Left lobe of liver (tissue), 2 donors: ENCODE measurements around the gene CAMLG. TPM values are rescaled to one million over a fixed set of nuclear protein-coding genes. Genes with fewer than 3 reads are reported as not detected.

Experiments used
- ATAC-seq: fragments of 200-7000 bp; cut with Tn5 transposase; one replicate; pipeline ENCODE4 v1.9.1; 2020; ENCODE audit warnings: mild to moderate bottlenecking, moderate library complexity
- DNase-seq: peaks from one replicate; pipeline ENCODE4 v3.0.0-alpha.2; 2020; ENCODE audit warnings: low spot score
- total RNA-seq: library from RNA; stranded (reverse); gene quantifications from one replicate; pipeline ENCODE4 v1.2.1, GENCODE V29; 2021
- donor health status: DM: no; HTN: no; CAD: no; lungs with moderate emphysema.
- donor health status: DM: no; HTN: yes; CAD: no.

The CAMLG gene
- total RNA-seq, 1 donor from 2014 or later: 10.5 TPM

- ATAC-seq (no peak), DNase-seq (no peak)
These were observed 34.2 kb downstream of the CAMLG start for GRCh38 chr5:134772461-134773125.

- ATAC-seq (no peak), DNase-seq (no peak)
These were observed 39.0 kb downstream of the CAMLG start for GRCh38 chr5:134777366-134777765.

- ATAC-seq: peak; percentile 47
- DNase-seq: no peak
These were observed 46.0 kb downstream of the CAMLG start for GRCh38 chr5:134784241-134784920.

- DNase-seq (no peak), ATAC-seq (no peak)
These were observed 46.7 kb downstream of the CAMLG start for GRCh38 chr5:134784946-134785620.

GRCh38 chr5:134787692-134788091 is 49.3 kb downstream of the CAMLG start:
- no peak for ATAC-seq
- DNase-seq: no peak

- DNase-seq: no peak
- ATAC-seq: no peak
These were observed 53.2 kb downstream of the CAMLG start for GRCh38 chr5:134791580-134791979.

GRCh38 chr5:134792286-134792685 is 53.9 kb downstream of the CAMLG start:
- ATAC-seq (no peak), DNase-seq (no peak)

- no peak for ATAC-seq
- no peak for DNase-seq
These were observed 54.8 kb downstream of the CAMLG start for GRCh38 chr5:134793111-134793510.

- ATAC-seq (peak; percentile 60), DNase-seq (no peak)
These were observed 55.7 kb downstream of the CAMLG start for GRCh38 chr5:134794082-134794481.

- ATAC-seq (no peak), DNase-seq (no peak)
These were observed 56.5 kb downstream of the CAMLG start for GRCh38 chr5:134794819-134795218.

- DNase-seq (no peak), ATAC-seq (no peak)
These were observed 60.1 kb downstream of the CAMLG start for GRCh38 chr5:134798468-134798867.

Other genes starting within 250 kb of the CAMLG start
- gene JADE2, start 212.9 kb upstream of the CAMLG start, total RNA-seq: 14.2 TPM
- 168 TPM for gene SAR1B, start 105.7 kb upstream of the CAMLG start, total RNA-seq
- 31.4 TPM for gene SEC24A, start 89.8 kb upstream of the CAMLG start, total RNA-seq
- gene DDX46, start 20.2 kb downstream of the CAMLG start, total RNA-seq: 19.0 TPM
- 25.9 TPM for gene C5orf24, start 107.4 kb downstream of the CAMLG start, total RNA-seq
- 30.2 TPM for gene TXNDC15, start 135.8 kb downstream of the CAMLG start, total RNA-seq
- 10.6 TPM for gene PCBD2, start 166.6 kb downstream of the CAMLG start, total RNA-seq
- 0.86 TPM for gene CATSPER3, start 229.4 kb downstream of the CAMLG start, total RNA-seq